ENCODE results near the gene HYI.

The HYI gene

GRCh38 chr1:43432907-43433306 is 20.8 kb downstream of the HYI start:
- TF ChIP-seq, protein P1, sequence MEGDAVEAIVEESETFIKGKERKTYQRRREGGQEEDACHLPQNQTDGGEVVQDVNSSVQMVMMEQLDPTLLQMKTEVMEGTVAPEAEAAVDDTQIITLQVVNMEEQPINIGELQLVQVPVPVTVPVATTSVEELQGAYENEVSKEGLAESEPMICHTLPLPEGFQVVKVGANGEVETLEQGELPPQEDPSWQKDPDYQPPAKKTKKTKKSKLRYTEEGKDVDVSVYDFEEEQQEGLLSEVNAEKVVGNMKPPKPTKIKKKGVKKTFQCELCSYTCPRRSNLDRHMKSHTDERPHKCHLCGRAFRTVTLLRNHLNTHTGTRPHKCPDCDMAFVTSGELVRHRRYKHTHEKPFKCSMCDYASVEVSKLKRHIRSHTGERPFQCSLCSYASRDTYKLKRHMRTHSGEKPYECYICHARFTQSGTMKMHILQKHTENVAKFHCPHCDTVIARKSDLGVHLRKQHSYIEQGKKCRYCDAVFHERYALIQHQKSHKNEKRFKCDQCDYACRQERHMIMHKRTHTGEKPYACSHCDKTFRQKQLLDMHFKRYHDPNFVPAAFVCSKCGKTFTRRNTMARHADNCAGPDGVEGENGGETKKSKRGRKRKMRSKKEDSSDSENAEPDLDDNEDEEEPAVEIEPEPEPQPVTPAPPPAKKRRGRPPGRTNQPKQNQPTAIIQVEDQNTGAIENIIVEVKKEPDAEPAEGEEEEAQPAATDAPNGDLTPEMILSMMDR (IDR thresholded peaks at IDR 0.05) = no peak

DNA sequence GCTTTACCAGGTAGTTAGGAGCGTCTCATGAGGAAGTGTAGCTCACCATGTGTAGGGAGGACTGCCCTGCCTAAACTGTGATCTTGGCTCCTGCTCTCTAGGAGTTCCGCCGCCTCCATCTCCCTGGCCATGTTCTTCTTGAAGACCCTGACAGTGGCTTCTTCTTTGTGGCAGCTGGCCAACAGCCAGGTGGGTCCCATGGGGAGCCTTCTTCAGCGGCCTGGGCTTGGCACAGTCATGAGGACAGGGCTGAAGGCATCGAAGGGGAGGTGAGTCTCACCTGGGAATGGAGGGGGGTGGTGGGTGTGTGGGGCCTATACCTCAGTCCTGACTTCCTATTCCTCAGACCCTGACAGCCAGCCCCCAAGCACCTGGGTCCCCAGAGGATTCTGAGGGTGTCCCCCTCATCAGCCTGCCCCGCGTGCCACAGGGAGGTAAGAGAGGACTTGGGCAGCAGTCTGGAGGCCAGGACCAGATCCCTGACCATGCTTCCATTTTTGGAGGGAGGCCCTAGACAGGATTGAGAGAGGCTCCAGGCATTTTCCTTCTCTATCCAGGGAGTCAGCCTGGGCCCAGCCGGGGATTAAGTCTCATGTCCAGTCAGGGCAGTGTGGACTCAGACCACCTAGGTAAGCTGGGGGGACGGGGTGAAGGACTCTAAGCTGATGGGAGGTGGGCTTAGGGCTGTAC is 21.4 kb downstream of the HYI start:
- TF ChIP-seq, protein P1 (IDR thresholded peaks at IDR 0.05) = no peak

DNA sequence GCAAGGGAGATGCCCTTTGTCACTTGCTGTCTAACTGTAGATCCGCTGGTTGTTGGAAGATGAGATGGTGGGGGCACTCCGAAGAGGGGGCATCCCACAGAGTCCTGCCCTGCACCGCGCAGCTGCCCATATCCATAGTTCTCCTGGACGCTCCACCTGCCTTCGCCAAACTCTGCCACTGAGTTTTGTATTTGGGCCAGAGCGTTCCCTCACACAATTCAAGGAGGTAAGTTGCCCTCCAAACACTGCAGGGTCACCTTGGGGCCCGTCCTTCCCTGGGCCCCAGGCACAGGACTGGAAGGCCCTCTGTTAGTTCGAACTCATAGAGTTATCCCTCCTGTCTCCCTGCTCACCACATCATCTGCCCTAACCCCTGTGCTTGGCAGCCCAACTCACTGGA is 22.1 kb downstream of the HYI start:
- TF ChIP-seq, protein P1 (IDR thresholded peaks at IDR 0.05) = no peak

DNA sequence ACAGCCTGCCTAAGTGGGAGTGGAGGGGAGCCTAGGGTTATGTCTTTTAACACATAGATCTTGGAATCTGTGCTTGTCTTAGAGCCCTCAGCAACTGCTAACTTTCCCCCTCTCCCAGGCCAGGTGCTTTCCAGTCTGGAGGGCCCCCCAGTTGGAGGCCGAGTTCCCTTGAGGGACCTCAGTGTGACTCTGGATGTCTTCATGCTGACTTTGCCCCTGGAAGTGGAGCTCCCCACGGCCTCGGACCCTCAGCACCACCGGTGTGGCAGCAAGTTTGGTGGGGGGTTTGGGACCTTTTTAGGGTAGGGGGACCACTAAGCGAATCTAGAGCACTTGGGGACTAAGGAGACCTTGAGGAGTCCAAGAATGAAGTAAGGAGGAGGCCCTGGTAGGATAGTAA is 22.9 kb downstream of the HYI start:
- TF ChIP-seq, protein P1 (IDR thresholded peaks at IDR 0.05) = no peak

DNA sequence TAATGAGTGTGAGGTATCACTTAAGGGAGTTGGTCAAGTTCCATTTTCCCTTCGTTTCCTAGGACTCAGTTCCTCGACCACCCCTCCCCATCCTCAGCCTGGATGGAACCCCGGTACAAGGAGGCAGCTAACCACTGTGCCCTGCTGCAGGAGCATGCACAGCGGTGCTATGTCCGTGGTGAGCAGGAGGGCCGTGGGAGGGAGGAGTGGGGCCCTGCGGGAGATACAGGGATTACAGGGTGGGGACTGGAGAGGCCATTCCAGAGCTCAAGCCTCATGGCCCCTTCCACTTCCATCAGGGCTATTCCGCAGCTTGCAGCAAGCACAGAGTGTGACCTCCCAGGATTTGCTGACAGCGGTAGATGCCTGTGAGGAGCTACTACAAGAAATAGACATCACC is 25.8 kb downstream of the HYI start:
- TF ChIP-seq, protein P1 (IDR thresholded peaks at IDR 0.05) = no peak

DNA sequence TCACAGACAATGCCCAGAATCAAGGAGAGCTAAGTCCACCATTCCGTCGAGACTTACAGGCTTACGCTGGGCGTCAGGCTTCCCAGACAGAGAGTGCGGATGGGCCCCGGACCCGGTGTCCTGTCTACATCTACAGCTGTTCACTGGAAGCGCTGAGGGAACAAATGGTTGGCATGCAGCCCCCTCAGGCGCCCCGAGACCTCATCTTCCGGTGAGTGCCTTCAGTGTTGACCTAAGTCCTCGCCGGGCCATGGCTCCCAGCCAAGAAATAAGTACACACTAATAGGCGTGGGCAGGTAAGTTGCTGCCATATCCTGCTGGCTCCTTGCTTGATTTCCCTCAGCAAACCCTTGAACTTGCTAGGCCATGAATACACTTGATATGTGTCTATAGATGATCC is 26.2 kb downstream of the HYI start:
- TF ChIP-seq, protein P1 (IDR thresholded peaks at IDR 0.05) = no peak

- TF ChIP-seq, protein P1 (IDR thresholded peaks at IDR 0.05) = no peak
Measured at GRCh38 chr1:43426221-43426620, 27.5 kb downstream of the HYI start.

DNA sequence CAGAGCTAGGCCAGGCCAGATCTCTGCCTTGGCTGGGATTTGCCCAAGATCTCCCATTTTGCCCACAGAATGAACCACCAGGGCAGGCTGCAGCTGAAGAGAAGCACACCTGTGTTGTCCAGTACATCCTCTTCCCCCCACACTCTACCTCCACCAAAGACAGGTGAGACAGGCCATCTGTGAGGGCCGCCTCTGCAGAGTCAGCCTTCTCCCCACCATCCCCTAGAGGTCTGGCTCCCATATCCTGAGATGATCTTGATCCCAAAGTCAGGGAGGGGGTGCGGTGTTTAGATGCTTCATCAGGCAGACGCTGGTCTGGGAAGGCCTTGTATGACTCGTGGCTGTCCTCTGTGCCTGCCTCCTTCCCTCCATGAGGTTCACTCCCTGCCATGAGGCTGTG is 28.7 kb downstream of the HYI start:
- TF ChIP-seq, protein P1 (IDR thresholded peaks at IDR 0.05) = no peak
